ENCODE results near the gene TNFAIP8. TPM values are rescaled to one million over a fixed set of nuclear protein-coding genes. Genes with fewer than 3 reads are reported as not detected.

The TNFAIP8 gene
- total and polyA plus RNA-seq, 10 of the 15 experiments (the other 5 are each of a cell fraction or from before 2014, with no cell fraction given): 124 to 324 (median 177) TPM

DNA sequence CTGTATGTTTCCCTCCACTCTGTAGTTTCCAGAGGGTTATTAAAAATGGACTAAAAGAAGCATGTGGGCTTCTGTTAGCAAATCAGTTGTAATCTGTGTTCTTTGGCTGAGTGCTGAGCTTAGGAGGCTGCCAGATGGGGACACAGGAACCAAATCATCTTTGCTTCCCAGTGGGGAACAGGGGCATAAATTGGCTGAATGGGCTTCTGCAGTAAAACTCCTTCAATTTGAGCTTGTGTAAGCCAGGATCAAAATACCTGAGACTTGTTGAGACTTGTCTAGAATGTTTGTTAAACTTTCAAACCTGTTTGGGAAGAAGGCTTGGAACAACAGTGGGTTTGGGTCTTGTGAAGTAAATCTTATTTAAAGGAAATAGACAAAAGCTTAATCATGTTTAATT lies 32.2 kb upstream of the TNFAIP8 start:
- H3K79me2 ChIP-seq (ENCODE audit: control insufficient read depth, insufficient read depth, low read length): peaks cover 85% of the 10 kb centered on the region
- ChIA-PET SMC1A (ENCODE audit: uncharacterized antibody, unreplicated experiment) (interaction anchor here (0.7 to 4.2 kb wide), 21 partner anchors 8 to 292 kb away, joined by 3 to 41 read pairs (median 6); partner anchors contain the start of gene TNFAIP8), RAD21 (ENCODE audit: unreplicated experiment) (interaction anchor here (0.7 to 4.0 kb wide), 21 partner anchors 11 to 249 kb away, joined by 3 to 46 read pairs (median 4); partner anchors contain the start of gene TNFAIP8), POLR2A (interaction anchor here (0.6 to 2.5 kb wide), 14 partner anchors 8 to 99 kb away, joined by 3 to 27 read pairs (median 4); no protein-coding TSS in a partner anchor), CTCF (interaction anchor here (0.8 to 2.2 kb wide), 14 partner anchors 8 to 335 kb away, joined by 3 to 12 read pairs (median 4); partner anchors contain the start of gene DTWD2)
- 0 out of 4 replicates have a peak, but pooled peaks cover 0 to 2% of the 10 kb centered on the region in 2 experiments for H3K36me3 ChIP-seq (ENCODE audit: control insufficient read depth in 2 of 2, insufficient read depth in 2 of 2, low read length in 1 of 2)
- H3K4me3 ChIP-seq: no peak overlapping the region
- DNase-seq (ENCODE audit: low read depth, low spot score): no peak
- no peaks in the 10 kb centered on the region for H4K20me1 ChIP-seq (ENCODE audit: control insufficient read depth, insufficient read depth)
- H3K9ac ChIP-seq (ENCODE audit: control insufficient read depth, insufficient read depth, low read length): peak overlapping the region; percentile 47
- BruUV-seq (replicated peaks): TSS peak; percentile 60
- peak overlapping the region; percentile 87 for H3K27ac ChIP-seq (ENCODE audit: control insufficient read depth, insufficient read depth)
- in situ Hi-C loops (cut with MboI) (loop anchor here (5.0 kb wide), 1 partner anchor 74 kb away; no protein-coding TSS in a partner anchor), intact Hi-C loops (cut with micrococcal nuclease; ENCODE audit: unreplicated experiment) (no loop called here)
- H3K4me2 ChIP-seq (ENCODE audit: control insufficient read depth, insufficient read depth): peak overlapping the region; percentile 41; the same call in 1 of the 2 replicates
- peak; percentile 25 for ATAC-seq
- no peak for FAIRE-seq
- H3K9me3 ChIP-seq (replicated peaks; ENCODE audit: control insufficient read depth, insufficient read depth, low read length): no peaks in the 10 kb centered on the region
- H2AFZ ChIP-seq (ENCODE audit: control insufficient read depth, low read depth, low read length): 0 out of 2 replicates have a peak overlapping the region, but pooled peaks have one; percentile 15
- TF ChIP-seq STAT3 (IDR thresholded peaks at IDR 0.05; ENCODE audit: low read depth, low read length) (no peak), TARDBP (IDR thresholded peaks at IDR 0.05; ENCODE audit: borderline replicate concordance) (no peak)
- no peaks in the 10 kb centered on the region for H3K27me3 ChIP-seq (replicated peaks in 1 of 2; ENCODE audit: control insufficient read depth in 2 of 2, insufficient read depth in 2 of 2, low read length in 1 of 2)
- peaks cover 52% of the 10 kb centered on the region for H3K4me1 ChIP-seq (ENCODE audit: control insufficient read depth, insufficient read depth, low read length)

DNA sequence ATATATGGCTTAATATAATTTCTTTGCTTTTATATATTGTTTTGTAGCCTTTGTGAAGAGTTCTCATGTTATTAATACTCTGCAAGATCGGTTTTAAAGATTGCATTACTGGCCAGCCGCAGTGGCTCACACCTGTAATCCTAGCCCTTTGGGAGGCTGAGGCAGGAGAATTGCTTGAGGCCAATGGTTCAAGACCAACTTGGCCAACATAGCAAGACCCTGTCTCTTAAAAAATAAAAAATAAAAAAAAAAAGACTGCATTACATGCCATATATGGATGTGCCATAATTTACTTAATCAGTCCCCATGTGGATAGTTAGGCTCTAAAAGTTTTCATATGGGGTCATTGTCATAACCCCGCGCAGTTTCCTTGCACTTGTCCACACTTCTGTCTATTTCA lies 31.0 kb upstream of the TNFAIP8 start:
- FAIRE-seq (no peak), DNase-seq (ENCODE audit: low read depth, low spot score) (no peak), ATAC-seq (no peak)
- Histone ChIP-seq H3K9me3 (replicated peaks; ENCODE audit: control insufficient read depth, insufficient read depth, low read length) (no peaks in the 10 kb centered on the region), H2AFZ (ENCODE audit: control insufficient read depth, low read depth, low read length) (no peak overlapping the region), H3K36me3 (ENCODE audit: control insufficient read depth in 2 of 2, insufficient read depth in 2 of 2, low read length in 1 of 2) (peaks cover 0 to 4% of the 10 kb centered on the region in 2 experiments; a peak in 1 of 4 replicates), H4K20me1 (ENCODE audit: control insufficient read depth, insufficient read depth) (no peaks in the 10 kb centered on the region), H3K4me3 (no peak overlapping the region), H3K27me3 (replicated peaks in 1 of 2; ENCODE audit: control insufficient read depth in 2 of 2, insufficient read depth in 2 of 2, low read length in 1 of 2) (no peaks in the 10 kb centered on the region), H3K4me2 (ENCODE audit: control insufficient read depth, insufficient read depth) (peak overlapping the region; percentile 77), H3K4me1 (ENCODE audit: control insufficient read depth, insufficient read depth, low read length) (peaks cover 48% of the 10 kb centered on the region), H3K79me2 (ENCODE audit: control insufficient read depth, insufficient read depth, low read length) (peaks cover 85% of the 10 kb centered on the region), H3K9ac (ENCODE audit: control insufficient read depth, insufficient read depth, low read length) (no peak overlapping the region), H3K27ac (ENCODE audit: control insufficient read depth, insufficient read depth) (peak overlapping the region; percentile 87; the same call in 1 of the 2 replicates)
- POLR2A ChIA-PET: interaction anchor here (0.6 to 2.5 kb wide), 5 partner anchors 13 to 57 kb away, joined by 3 to 15 read pairs (median 8); no protein-coding TSS in a partner anchor
- SMC1A ChIA-PET (ENCODE audit: uncharacterized antibody, unreplicated experiment): interaction anchor here (1.1 to 4.2 kb wide), 5 partner anchors 9 to 86 kb away, joined by 3 to 41 read pairs (median 5); no protein-coding TSS in a partner anchor
- BruUV-seq (replicated peaks): no TSS peak
- in situ Hi-C loops (cut with MboI): loop anchor here (5.0 kb wide), 1 partner anchor 72 kb away; no protein-coding TSS in a partner anchor
- intact Hi-C loops (cut with micrococcal nuclease; ENCODE audit: unreplicated experiment): no loop called here
- CTCF ChIA-PET: interaction anchor here (1.1 kb wide), 1 partner anchor 14 kb away, joined by 3 read pairs; no protein-coding TSS in a partner anchor
- 94% methylated on average over 4 of the region's 4 CpGs for WGBS (ENCODE audit: insufficient coverage, insufficient replicate concordance, low lambda C conversion rate, missing lambda C conversion rate)
- RAD21 ChIA-PET (ENCODE audit: unreplicated experiment): interaction anchor here (1.9 to 2.9 kb wide), 2 partner anchors 10 to 35 kb away, joined by 4 to 10 read pairs; no protein-coding TSS in a partner anchor
- TF ChIP-seq, protein P1, sequence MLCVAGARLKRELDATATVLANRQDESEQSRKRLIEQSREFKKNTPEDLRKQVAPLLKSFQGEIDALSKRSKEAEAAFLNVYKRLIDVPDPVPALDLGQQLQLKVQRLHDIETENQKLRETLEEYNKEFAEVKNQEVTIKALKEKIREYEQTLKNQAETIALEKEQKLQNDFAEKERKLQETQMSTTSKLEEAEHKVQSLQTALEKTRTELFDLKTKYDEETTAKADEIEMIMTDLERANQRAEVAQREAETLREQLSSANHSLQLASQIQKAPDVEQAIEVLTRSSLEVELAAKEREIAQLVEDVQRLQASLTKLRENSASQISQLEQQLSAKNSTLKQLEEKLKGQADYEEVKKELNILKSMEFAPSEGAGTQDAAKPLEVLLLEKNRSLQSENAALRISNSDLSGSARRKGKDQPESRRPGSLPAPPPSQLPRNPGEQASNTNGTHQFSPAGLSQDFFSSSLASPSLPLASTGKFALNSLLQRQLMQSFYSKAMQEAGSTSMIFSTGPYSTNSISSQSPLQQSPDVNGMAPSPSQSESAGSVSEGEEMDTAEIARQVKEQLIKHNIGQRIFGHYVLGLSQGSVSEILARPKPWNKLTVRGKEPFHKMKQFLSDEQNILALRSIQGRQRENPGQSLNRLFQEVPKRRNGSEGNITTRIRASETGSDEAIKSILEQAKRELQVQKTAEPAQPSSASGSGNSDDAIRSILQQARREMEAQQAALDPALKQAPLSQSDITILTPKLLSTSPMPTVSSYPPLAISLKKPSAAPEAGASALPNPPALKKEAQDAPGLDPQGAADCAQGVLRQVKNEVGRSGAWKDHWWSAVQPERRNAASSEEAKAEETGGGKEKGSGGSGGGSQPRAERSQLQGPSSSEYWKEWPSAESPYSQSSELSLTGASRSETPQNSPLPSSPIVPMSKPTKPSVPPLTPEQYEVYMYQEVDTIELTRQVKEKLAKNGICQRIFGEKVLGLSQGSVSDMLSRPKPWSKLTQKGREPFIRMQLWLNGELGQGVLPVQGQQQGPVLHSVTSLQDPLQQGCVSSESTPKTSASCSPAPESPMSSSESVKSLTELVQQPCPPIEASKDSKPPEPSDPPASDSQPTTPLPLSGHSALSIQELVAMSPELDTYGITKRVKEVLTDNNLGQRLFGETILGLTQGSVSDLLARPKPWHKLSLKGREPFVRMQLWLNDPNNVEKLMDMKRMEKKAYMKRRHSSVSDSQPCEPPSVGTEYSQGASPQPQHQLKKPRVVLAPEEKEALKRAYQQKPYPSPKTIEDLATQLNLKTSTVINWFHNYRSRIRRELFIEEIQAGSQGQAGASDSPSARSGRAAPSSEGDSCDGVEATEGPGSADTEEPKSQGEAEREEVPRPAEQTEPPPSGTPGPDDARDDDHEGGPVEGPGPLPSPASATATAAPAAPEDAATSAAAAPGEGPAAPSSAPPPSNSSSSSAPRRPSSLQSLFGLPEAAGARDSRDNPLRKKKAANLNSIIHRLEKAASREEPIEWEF (IDR thresholded peaks at IDR 0.05; ENCODE audit: insufficient replicate concordance, low read depth, low read length): no peak
- TF ChIP-seq JUNB (IDR thresholded peaks at IDR 0.05) (no peak), HDAC6 (IDR thresholded peaks at IDR 0.05; ENCODE audit: unreplicated experiment) (no peak), IKZF1 (conservative IDR thresholded peaks at IDR 0.05) (no peak), PAX5 (IDR thresholded peaks at IDR 0.05; ENCODE audit: borderline replicate concordance, low read depth, low read length) (no peak), BRCA1 (IDR thresholded peaks at IDR 0.05; ENCODE audit: low read depth, low read length) (no peak), GATAD2B (conservative IDR thresholded peaks at IDR 0.05; ENCODE audit: low read depth) (no peak)

Data from GM12878 (cell line).